ENCODE data around the gene NEURL2. TPM values are rescaled to one million over a fixed set of nuclear protein-coding genes. Genes with fewer than 3 reads are reported as not detected.
"Not testable (repeated sequence)": the region's sequence is repeated elsewhere in the genome, so short reads cannot be mapped to it uniquely, and the experiment has no call there.

Gene NEURL2
- total and polyA plus RNA-seq, 10 of the 15 experiments (the other 5 are each of a cell fraction or from before 2014, with no cell fraction given): 0.53 to 7.0 (median 2.7) TPM

DNA sequence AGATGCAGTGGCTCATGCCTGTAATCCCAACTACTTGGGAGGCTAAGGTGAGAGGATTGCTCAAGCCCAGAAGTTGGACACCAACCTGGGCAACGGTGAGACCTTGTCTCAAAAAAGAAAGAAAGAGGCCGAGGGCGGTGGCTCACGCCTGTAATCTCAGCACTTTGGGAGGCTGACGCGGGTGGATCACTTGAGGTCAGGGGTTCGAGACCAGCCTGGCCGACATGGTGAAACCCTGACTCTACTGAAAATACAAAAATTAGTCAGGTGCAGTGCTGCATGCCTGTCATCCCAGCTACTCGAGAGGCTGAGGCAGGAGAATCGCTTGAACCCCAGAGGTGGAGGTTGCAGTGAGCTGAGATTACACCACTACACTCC lies 16.9 kb downstream of the NEURL2 start:
- H3K27ac ChIP-seq (ENCODE audit: control insufficient read depth, insufficient read depth); H3K79me2 ChIP-seq (ENCODE audit: control insufficient read depth, insufficient read depth, low read length); intact Hi-C loops (cut with micrococcal nuclease; ENCODE audit: unreplicated experiment); POLR2A ChIA-PET; H4K20me1 ChIP-seq (ENCODE audit: control insufficient read depth, insufficient read depth); H3K27me3 ChIP-seq (replicated peaks in 1 of 2; ENCODE audit: control insufficient read depth in 2 of 2, insufficient read depth in 2 of 2, low read length in 1 of 2); H3K4me2 ChIP-seq (ENCODE audit: control insufficient read depth, insufficient read depth); ATAC-seq; SMC1A ChIA-PET (ENCODE audit: uncharacterized antibody, unreplicated experiment); H2AFZ ChIP-seq (ENCODE audit: control insufficient read depth, low read depth, low read length); FAIRE-seq; H3K9me3 ChIP-seq (replicated peaks; ENCODE audit: control insufficient read depth, insufficient read depth, low read length); H3K36me3 ChIP-seq (ENCODE audit: control insufficient read depth in 2 of 2, insufficient read depth in 2 of 2, low read length in 1 of 2); H3K4me3 ChIP-seq; H3K9ac ChIP-seq (ENCODE audit: control insufficient read depth, insufficient read depth, low read length); in situ Hi-C loops (cut with MboI); DNase-seq (ENCODE audit: low read depth, low spot score); H3K4me1 ChIP-seq (ENCODE audit: control insufficient read depth, insufficient read depth, low read length); BruUV-seq (replicated peaks): not testable (repeated sequence)
- ChIA-PET CTCF (interaction anchor here (0.8 kb wide), 1 partner anchor 9 kb away, joined by 3 read pairs; no protein-coding TSS in a partner anchor), RAD21 (ENCODE audit: unreplicated experiment) (interaction anchor here (1.3 kb wide), 1 partner anchor 75 kb away, joined by 3 read pairs; no protein-coding TSS in a partner anchor)
- WGBS (ENCODE audit: insufficient coverage, insufficient replicate concordance, low lambda C conversion rate, missing lambda C conversion rate): 90% methylated on average over 10 of the region's 10 CpGs

DNA sequence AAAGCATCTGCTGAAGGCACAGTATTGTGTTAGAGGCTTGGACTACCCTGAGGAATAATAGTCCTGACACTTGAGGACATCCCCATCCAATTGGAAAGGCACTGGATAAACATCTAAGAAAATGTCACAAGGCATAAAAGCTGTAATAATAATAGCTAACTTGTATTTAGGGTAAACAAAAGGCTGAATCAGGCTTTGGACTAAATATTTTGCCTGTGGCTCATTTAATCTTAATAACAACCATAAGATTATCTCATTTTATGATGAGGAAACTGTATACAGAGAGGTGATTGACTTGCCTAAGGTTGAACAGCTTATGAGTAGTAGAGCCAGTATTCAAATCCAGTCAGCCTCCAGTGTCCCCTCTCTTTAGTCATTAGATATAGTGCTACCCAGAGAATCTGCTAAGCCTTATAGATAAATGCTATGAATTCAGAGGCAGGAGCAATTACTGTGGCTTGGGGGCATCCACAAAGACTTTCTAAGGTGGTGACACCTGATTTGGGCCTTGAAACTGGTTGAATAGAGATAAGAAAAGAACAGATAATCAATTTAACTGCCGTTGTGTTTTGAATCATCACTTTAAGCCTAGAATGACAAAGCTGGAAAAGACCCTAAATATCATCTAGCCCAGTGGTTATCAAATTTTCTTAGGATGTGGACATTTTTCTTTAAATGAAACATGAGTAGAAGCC lies 17.5 kb downstream of the NEURL2 start:
- Histone ChIP-seq H2AFZ (ENCODE audit: control insufficient read depth, low read depth, low read length) (no peak overlapping the region), H3K27me3 (replicated peaks in 1 of 2; ENCODE audit: control insufficient read depth in 2 of 2, insufficient read depth in 2 of 2, low read length in 1 of 2) (no peaks in the 10 kb centered on the region), H3K4me3 (no peak overlapping the region), H3K36me3 (ENCODE audit: control insufficient read depth in 2 of 2, insufficient read depth in 2 of 2, low read length in 1 of 2) (peaks cover 2 to 3% of the 10 kb centered on the region in 2 experiments; a peak in 1 of 4 replicates), H4K20me1 (ENCODE audit: control insufficient read depth, insufficient read depth) (no peaks in the 10 kb centered on the region), H3K4me1 (ENCODE audit: control insufficient read depth, insufficient read depth, low read length) (no peaks in the 10 kb centered on the region), H3K4me2 (ENCODE audit: control insufficient read depth, insufficient read depth) (no peak overlapping the region), H3K79me2 (ENCODE audit: control insufficient read depth, insufficient read depth, low read length) (no peaks in the 10 kb centered on the region), H3K9me3 (replicated peaks; ENCODE audit: control insufficient read depth, insufficient read depth, low read length) (no peaks in the 10 kb centered on the region), H3K27ac (ENCODE audit: control insufficient read depth, insufficient read depth) (no peak overlapping the region), H3K9ac (ENCODE audit: control insufficient read depth, insufficient read depth, low read length) (no peak overlapping the region)
- FAIRE-seq (no peak), ATAC-seq (no peak), DNase-seq (ENCODE audit: low read depth, low spot score) (no peak)
- WGBS (ENCODE audit: insufficient coverage, insufficient replicate concordance, low lambda C conversion rate, missing lambda C conversion rate): 92% methylated on average over 1 of the region's 1 CpG
- RAD21 ChIA-PET (ENCODE audit: unreplicated experiment): interaction anchor here (1.3 kb wide), 1 partner anchor 75 kb away, joined by 3 read pairs; no protein-coding TSS in a partner anchor
- POLR2A ChIA-PET: no interaction called here
- CTCF ChIA-PET: no interaction called here
- no TSS peak for BruUV-seq (replicated peaks)
- intact Hi-C loops (cut with micrococcal nuclease; ENCODE audit: unreplicated experiment) (no loop called here), in situ Hi-C loops (cut with MboI) (no loop called here)
- TF ChIP-seq NFYB (IDR thresholded peaks at IDR 0.05; ENCODE audit: insufficient read depth, low read depth, low read length) (no peak), BCL11A (IDR thresholded peaks at IDR 0.05; ENCODE audit: low read depth, low read length) (no peak), TARDBP (IDR thresholded peaks at IDR 0.05; ENCODE audit: borderline replicate concordance) (no peak), BRCA1 (IDR thresholded peaks at IDR 0.05; ENCODE audit: low read depth, low read length) (no peak), DPF2 (IDR thresholded peaks at IDR 0.05) (no peak), FOXM1 (IDR thresholded peaks at IDR 0.05; ENCODE audit: low read depth, low read length) (no peak), GATAD2B (conservative IDR thresholded peaks at IDR 0.05; ENCODE audit: low read depth) (no peak), YY1 (IDR thresholded peaks at IDR 0.05; ENCODE audit: low read depth, low read length) (no peak), HDAC2 (IDR thresholded peaks at IDR 0.05) (no peak), SREBF2 (IDR thresholded peaks at IDR 0.05; ENCODE audit: low read length) (no peak), IRF4 (IDR thresholded peaks at IDR 0.05; ENCODE audit: low read depth, low read length) (no peak)
- TF ChIP-seq, protein P1, sequence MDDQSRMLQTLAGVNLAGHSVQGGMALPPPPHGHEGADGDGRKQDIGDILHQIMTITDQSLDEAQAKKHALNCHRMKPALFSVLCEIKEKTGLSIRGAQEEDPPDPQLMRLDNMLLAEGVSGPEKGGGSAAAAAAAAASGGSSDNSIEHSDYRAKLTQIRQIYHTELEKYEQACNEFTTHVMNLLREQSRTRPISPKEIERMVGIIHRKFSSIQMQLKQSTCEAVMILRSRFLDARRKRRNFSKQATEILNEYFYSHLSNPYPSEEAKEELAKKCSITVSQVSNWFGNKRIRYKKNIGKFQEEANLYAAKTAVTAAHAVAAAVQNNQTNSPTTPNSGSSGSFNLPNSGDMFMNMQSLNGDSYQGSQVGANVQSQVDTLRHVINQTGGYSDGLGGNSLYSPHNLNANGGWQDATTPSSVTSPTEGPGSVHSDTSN (IDR thresholded peaks at IDR 0.05; ENCODE audit: insufficient replicate concordance, low read depth, low read length): no peak
- TF ChIP-seq, protein P2, sequence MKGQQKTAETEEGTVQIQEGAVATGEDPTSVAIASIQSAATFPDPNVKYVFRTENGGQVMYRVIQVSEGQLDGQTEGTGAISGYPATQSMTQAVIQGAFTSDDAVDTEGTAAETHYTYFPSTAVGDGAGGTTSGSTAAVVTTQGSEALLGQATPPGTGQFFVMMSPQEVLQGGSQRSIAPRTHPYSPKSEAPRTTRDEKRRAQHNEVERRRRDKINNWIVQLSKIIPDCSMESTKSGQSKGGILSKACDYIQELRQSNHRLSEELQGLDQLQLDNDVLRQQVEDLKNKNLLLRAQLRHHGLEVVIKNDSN (IDR thresholded peaks at IDR 0.05; ENCODE audit: borderline replicate concordance, extremely low read length, insufficient read depth, low read depth, low read length): no peak
- SMC1A ChIA-PET (ENCODE audit: uncharacterized antibody, unreplicated experiment): no interaction called here
